Stimulated activated CD4-positive, alpha-beta T cell treated with anti-CD3 and anti-CD28 coated beads, Interleukin-12 subunit alpha, Interleukin-12 subunit beta, amount 100 ng/mL, for 4 hours (primary cell): Measurements from ENCODE around the gene AKAP11.
"Not testable (repeated sequence)": the region's sequence is repeated elsewhere in the genome, so short reads cannot be mapped to it uniquely, and the experiment has no call there.

Experiments
- DNase-seq: peaks from one replicate; pipeline ENCODE4 v3.0.0-alpha.2; 2020

Gene AKAP11, protein sequence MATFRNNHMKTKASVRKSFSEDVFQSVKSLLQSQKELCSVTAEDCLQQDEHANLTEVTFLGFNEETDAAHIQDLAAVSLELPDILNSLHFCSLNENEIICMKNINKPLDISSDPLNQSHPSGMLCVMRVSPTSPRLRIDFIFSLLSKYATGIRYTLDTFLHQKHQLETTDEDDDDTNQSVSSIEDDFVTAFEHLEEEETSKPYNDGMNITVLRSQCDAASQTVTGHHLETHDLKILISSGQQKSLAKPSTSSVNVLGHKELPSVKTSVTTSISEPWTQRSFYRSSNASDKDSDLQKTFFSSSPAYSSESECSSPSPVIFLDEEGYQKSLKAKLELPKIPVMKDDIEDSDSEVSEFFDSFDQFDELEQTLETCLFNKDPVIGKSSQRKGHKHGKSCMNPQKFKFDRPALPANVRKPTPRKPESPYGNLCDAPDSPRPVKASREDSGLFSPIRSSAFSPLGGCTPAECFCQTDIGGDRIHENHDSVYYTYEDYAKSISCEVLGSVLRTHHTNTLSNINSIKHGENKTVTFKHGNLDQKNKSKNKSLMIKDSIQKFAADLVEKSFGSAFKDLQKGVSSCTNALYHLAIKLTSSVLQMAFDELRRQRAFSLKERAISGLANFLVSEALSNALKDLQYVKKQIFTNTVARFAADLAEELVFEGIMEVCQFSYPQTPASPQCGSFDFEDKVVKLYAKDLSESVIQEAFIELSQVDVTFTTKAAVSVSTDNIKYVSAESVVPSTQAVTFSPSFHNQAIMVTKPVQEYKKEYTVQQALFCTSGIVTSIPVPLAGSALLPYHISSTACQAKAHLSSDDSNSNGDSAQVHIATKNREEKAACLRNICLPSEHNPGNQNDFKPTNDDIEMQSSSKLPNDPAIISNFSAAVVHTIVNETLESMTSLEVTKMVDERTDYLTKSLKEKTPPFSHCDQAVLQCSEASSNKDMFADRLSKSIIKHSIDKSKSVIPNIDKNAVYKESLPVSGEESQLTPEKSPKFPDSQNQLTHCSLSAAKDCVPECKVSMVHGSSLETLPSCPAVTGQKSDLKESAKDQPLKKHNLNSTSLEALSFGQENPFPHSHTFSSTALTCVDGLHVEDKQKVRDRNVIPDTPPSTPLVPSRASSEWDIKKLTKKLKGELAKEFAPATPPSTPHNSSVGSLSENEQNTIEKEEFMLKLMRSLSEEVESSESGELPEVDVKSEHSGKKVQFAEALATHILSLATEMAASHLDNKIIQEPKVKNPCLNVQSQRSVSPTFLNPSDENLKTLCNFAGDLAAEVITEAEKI (N-terminal part only)

DNA sequence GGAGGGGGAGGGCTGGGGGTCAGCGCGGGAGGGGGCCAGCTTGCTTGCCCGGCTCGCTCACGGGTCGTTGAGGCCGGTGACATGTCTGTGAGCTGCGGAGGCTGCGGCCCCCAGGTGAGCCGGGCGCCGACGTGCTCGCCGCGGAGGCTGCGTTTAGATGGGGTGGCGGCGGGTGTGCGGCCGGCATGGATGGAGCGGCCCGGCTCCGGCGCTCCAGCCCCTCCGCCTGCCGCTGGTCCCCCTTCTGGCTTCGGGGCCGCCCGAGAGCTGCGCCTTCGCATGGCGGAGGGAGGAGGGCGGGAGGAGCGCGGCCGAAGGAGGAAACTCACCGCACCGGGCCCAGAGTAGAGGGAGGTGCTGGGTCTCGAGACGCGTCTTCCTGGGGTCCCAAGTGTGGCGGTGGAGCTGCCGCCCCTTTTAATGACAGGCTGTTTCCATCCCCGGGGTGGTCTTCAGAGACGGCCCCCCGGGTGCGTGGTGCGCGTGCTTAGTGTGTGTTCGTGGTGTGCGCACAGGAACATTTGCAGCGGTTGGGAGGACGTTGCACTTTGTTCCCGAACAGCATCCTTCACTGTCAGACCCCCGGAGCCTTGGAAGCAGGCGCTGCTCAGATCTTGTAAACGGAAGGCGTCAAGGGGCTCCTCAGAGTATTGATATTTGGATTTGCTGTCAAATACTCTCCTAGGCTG lies at the start of gene AKAP11:
AKAP11 (plus strand) TSS at position 38 of the 689 bp plus-strand sequence. CDS start 14,197 bp downstream, outside the sequence.
- DNase-seq, result peak; percentile 45

DNA sequence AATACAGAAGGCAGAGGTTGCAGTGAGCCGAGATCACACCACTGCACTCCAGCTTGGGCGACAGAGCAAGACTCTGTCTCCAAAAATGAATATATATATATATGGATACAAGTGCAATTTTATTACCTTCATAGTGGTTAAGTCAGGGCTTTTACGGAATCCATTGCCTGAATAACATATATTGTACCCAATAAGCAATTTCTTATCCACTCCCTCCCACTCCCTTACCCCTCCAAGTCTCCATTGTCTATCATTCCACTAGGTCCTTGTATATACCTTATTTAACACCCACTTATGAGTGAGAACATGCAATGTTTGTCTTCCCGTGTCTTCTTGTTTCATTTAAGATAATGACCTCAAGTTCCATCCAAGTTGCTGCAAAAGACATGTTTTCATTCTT lies 48.3 kb upstream of the AKAP11 start:
- DNase-seq, result no peak

DNA sequence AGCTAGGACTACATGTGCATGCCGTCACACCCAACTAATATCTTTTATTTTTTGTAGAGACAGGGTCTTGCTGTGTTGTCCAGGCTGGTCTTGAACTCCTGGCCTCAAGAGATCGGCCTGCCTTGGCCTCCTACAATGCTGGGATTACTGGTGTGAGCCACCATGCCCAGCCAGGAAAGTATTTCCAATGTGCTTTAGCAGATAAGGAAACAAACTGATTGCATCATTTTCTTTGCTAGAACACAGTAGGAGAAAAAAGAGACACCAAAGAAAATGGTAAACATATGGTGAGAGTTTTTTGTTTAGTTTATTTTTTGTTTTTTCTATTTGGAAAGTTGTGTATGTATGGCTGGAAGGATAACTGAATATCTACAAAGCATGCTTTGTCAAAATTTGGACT lies 46.9 kb upstream of the AKAP11 start:
- no peak for DNase-seq

DNA sequence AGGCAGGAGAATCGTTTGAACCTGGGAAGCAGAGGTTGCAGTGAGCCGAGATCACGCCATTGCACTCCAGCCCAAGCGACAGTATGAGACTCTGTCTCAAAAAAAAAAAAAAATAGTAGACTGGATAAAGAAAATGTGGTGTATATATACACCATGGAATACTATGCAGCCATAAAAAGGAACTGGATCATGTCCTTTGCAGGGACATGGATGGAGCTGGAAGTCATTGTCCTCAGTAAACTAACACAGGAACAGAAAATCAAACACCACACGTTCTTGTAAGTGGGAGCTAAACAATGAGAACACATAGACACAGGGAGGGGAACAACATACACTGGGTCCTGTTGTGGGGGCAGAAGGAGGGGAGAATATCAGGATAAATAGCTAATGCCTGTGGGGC lies 45.2 kb upstream of the AKAP11 start:
- DNase-seq, result not testable (repeated sequence)

GRCh38 chr13:42228527-42228926 lies 43.4 kb upstream of the AKAP11 start:
- no peak for DNase-seq

DNA sequence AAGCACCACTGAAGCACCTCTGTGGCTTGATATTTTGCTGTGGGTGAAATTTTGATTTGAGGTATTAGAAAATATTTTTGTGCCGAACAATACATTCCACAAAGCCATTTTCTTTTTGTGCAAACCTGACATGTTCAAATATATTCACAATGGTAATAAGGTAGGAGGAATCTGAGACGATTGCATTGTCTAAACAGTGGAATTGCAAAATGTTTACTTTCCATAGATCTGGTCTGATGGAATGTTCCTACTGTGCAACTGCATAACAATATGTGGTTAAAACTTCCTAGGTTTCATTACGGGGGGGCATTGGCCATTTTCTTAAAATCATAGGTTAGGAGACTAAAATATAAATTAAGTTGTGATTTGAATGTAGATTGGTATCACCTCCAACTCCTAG lies 42.7 kb upstream of the AKAP11 start:
- DNase-seq, result no peak

DNA sequence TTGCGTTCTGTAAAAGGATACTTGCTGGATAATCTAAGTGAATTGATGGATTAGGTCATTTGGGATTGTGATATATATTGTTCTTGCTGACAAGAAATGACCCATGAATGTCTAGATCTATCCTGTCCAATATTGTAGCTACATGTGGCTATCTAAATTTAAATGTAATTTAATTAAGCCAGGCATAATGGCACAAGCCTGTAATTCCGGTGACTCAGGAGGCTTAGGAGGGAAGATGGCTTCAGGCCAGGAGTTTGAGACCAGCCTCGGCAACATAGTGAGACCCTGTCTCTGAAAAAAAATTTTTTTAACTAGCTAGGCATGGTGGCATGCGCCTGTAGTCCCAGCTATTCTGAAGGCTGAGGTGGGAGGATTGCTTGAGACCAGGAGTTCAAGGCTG lies 39.3 kb upstream of the AKAP11 start:
- no peak for DNase-seq

DNA sequence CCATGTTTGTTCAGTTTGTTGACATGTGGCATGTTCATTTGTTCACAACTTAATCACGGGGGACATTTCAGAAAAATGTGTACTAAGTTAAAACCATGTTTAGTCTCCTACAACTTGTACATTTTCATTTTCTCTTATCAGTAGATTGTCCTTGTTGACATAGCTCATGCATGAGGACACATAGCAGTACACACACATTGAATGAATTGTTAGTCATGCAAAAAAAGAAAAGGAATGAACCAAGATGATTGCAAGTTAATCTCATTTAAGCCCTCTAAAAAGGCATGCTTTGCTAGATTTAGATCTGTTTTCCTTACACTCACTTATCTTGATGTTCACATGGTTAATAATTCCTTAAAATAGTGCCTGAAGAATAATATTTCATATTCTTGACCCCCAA lies 38.2 kb upstream of the AKAP11 start:
- no peak for DNase-seq

DNA sequence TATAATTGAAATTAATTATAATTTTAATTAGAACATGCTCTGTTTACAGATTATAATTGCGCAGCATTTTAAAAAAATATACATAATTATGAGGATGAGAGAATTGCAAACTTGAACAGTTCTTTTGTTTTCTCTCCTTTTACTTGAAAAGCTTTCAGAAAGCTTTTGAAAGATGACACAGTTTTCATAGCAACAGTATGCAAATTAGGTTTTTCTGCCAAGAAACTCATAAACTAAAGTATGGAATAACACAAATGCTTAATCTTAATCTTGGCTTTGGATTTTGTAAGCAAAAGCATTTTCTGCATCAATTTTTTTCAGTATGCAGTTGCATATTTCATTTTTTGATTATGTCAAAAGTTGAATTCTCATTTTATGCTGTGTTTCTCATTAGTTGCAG lies 32.8 kb upstream of the AKAP11 start:
- no peak for DNase-seq

- DNase-seq, result no peak
These were observed 32.3 kb upstream of the AKAP11 start for GRCh38 chr13:42239644-42240043.

GRCh38 chr13:42246541-42246940 lies 25.4 kb upstream of the AKAP11 start:
- DNase-seq, result no peak

GRCh38 chr13:42247883-42248282 lies 24.1 kb upstream of the AKAP11 start:
- no peak for DNase-seq

DNA sequence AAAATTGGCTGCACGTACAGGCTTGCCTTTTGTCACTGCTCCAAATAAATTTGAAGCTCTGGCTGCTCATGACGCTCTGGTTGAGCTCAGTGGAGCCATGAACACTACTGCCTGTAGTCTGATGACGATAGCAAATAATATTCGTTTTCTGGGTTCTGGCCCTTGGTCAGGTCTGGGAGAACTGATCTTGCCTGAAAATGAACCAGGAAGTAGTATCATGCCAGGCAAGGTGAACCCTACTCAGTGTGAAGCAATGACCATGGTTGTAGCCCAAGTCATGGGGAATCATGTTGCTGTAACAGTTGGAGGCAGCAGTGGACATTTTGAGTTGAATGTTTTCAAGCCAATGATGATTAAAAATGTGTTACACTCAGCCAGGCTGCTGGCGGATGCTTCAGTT lies 16.1 kb upstream of the AKAP11 start:
- DNase-seq, result no peak

DNA sequence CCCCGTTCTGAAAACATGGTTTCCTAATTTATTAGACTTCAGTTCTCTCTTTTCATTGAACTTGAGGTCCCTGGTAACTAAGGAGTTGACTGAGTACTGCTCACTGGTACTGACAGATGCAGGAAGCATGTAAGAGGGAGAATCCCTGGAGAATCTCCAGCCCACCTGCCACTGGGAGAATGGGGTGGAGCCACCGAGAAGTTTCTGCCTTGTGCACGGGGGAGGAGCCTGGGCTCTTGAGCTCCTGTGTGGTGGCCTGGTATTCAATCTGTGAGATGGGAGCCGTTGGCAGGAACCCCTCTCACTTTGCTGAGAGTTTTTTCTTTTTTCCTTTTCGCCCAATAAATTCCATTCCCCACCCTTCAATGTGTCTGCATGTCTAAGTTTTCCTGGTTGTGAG lies 13.2 kb upstream of the AKAP11 start:
- no peak for DNase-seq

GRCh38 chr13:42259515-42259914 lies 12.4 kb upstream of the AKAP11 start:
- no peak for DNase-seq

DNA sequence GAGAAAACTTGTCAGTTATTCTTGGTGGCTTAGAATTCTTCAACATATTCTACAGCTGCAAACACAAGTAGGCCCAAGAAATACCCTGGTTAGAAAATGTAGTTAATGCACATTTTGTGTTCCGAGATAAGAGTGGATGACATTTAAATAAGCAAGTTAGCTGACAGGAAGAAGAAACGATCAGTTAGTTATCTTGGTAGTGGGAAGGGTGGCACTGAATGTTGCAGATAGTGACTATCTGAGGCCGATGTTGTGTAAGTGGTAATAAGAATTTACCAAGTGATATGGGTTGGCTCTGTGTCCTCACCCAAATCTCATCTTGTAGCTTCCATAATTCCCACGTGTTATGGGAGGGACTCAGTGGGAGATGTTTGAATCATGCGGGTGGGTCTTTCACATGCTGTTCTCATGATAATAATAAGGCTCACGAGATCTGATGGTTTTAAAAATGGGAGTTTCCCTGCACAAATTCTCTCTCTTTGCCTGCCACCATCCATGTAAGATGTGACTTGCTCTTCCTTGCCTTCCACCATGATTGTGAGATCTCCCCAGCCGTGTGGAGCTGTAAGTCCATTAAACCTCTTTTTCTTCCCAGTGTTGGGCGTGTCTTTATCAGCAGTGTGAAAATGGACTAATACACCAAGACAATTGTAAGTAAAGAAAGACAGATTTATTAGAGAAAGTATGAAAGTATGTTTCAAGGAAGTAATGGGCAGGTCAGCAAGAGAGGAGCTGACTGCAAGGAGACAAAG lies 10.9 kb upstream of the AKAP11 start:
- DNase-seq, result no peak

- DNase-seq, result no peak
These were observed 5.5 kb upstream of the AKAP11 start for GRCh38 chr13:42266473-42266872.

DNA sequence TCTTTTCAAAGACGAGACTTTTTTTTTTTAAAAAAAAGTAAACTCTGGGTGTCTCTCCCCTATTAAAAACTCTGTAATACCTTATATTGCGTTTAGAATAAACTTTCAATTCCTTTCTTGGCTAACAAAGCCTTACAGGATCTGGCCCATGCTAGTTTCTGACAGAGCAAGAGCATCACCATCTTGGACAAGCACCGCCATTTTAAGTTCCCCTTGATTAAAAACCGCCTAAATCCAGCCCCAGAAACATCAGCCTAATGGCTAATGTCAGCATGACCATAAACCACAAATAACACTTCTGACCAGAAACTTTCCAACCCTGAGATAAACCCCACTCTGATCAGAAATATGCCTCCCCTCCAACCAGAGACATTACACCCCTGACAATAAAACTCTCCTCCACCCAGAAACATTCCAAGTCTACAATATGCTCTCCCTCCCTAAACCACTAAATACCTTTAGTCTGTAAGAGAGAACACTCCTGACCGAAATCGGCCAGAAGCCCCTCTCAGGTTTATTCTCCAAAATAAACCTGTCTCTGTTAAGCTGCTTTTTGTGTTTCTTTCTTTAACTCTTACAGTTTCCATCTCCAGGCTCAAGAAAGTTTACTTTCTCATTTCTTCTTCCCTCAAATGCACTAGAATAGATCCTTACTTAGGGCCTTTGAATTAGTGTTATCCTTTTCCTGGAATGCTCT lies 1.6 kb upstream of the AKAP11 start:
- no peak for DNase-seq

DNA sequence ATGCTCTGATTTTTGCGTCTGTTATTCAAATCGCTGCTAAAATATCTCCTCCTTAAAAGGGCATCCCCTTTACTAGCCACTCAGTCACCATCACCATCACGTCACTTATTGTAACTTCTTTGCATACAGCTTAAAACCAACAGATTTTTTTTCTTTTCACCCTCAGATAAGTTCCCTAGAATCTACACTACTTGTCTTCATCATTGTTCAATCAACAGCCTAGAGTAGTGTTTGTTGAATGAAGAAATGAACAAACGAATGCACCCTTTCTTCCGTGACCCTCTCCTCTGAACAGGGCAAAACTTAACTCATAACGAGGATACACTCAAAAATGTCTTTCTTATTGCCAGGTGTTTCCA lies 1.1 kb upstream of the AKAP11 start:
- no peak for DNase-seq

DNA sequence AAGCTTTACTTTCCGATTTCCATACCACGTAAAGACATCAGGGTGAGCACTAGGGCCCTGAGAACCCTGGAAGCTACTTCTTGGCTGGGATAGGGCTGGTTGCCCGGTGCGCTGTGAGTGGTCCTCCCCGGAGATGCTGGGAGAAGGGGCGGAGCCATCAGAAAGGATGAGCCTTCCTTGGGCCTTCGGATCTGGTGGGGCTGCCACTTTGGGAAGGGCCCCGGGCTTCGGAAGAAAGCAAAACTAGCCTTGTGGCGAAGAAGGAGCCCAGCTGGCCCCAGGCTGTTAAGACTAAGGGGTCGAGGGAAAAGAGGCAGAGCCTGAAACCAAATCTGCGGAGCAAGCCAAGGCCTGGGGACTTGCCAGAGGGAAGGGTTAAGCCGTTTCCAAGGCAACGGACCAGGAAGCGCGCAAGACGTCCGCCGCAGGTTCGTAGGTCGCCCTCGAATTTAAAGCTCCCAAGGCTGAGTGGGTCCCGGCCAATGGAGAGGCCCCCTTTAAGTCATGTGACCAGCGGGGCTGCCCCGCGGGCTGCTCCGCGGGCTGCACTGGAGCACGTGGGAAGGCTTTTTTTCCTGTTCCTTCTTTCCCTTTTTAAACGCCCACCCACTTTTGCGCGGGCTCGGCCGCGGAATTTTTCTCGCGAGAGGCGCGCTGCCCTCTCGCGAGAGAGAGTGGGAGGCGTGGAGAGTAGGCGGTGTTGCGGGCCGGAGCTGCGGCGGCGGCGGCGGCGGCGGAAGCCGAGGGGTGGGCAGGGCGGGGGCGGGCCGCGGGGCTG lies 426 bp upstream of the AKAP11 start:
- DNase-seq, result peak; percentile 87

GRCh38 chr13:42272804-42273175 lies 838 bp downstream of the AKAP11 start:
- no peak for DNase-seq
